Activated CD4-positive, alpha-beta T cell treated with anti-CD3 and anti-CD28 coated beads, Interleukin-10, Interleukin-2, amounts not matched to agents 100 ng/mL and 50 ng/mL, durations not matched to agents 16 hours and 8 hours (primary cell): ENCODE results near the gene PIGL.
A peak's percentile ranks its signal among the peaks of the same experiment; 100 is the strongest.

Experiments
- DNase-seq: peaks from one replicate; pipeline ENCODE4 v3.0.0-alpha.2; 2020

The PIGL gene

GRCh38 chr17:16354585-16354984, 137.6 kb downstream of the PIGL start:
- DNase-seq = no peak

DNA sequence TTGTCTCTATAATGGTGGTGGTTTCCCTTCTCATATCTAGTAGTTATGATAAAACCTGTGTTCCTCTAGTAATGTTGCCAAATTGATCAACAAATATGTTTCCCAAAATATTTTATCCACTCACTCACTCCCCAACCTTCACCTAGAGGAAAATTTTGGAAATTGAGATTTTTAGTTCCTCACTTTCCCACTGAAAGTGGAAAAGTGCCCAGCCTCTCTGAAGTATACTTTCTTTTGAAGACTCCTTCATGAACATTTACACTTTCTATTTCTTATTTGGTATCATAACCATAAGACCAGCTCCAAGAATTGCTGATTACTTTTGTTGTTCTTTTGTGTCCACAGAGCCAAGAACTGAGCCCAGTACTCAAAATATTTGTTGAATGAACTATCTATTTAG, 141.4 kb downstream of the PIGL start:
- DNase-seq = no peak

GRCh38 chr17:16361874-16362273, 144.9 kb downstream of the PIGL start:
- no peak for DNase-seq

DNA sequence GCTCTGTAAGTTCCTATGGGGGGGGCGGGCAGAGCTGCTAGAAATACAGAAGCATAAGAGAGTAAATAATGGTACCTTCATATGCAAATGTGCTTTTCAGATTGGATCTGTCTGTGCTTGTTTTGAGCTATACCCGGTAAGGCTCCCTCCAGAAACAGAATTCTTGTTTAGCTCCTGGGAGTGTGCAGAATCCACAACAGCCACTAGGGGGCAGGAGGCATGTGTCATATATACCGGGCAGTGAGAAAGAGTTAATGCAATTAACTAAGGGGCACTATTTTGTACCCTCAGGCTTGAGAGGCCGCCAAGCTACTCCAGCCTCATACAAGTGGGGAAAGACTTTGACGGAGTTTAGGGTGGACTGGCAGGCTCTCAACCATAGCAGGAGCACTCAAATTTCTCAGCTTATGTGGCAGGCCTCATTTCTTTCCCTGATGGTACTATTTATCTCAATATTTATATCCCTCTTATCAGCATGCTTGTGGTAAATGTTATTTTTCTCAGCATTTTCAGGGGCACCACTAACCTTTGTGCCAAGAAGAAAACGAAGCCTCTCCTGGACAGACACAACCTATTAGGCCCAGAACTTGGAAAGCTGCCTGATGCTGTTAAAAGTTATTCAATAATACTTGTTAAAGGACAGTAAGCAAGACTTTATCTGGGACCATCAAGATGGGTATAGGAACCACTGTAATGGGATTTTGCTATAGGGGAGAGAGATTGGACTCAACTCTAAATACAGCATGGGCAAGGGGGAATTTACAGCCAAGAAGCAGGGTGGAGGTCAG, 146.9 kb downstream of the PIGL start:
- DNase-seq = peak; percentile 81

DNA sequence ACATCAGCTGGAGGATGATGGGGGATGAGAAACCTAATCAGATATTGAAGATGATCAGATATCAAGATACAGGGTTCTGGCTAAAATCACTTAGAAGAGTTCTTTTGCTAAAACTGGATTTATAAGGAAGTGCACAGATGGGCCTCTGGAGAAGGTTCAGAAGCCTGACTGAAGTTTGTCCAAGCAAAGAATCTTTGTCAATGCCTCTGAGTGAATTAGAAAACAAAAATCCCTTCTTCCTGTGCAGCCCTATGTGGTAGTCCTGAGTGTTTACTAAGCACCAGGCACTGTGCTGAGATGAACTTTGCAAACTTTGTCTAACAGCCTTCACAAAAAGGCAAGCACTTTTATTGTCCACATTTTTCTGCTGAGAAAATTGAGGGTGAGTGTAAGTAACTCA, 147.6 kb downstream of the PIGL start:
- DNase-seq = no peak

DNA sequence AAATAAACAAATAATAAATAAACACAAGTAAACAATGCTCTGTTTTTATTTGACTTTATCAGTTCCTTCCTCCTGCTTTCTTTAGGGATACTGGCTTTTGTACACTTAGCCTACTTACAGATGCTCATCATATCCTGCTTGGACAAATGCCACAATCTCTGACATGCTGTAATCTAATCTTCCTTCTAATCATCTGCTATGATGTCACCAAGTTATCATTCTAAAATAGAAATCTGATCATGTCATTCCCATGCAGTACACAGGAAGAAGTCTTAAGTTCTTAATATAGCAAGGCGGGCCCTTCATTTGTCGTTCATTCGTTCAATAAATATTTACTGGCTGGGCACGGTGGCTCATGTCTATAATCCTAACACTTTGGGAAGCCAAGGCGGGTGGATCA, 154.7 kb downstream of the PIGL start:
- no peak for DNase-seq

DNA sequence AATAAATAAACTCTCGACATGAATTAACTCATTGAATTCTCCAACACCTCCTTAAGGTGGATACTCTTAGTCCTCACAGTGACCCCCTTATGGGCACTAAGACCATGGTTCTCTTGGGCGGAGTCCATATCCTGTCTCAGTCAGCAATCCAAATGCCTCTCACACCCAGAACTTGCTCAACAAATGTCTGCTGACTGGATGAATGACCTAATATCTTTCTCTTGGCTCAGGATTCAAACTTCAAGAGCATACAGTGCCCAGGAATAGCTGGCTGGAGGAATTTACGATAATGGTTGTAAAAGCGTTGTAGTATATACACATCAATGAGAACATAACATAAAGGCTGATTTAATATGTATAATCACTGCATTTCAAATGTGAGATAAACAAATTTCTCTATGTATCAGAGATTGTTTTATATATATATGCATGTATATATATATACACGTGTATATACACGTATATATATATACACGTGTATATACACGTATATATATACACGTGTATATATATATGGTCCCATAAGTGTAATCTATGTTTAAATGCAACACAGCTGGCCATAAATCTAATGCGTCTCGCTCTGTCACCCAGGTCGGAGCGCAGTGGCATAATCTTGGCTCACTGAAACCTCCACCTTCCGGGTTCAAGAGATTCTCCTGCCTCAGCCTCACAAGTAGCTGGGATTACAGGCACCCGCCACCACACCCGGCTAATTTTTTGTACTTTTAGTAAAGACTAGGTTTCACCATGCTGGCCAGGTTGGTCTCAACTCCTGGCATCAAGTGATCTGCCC, 157.3 kb downstream of the PIGL start:
- DNase-seq = no peak
